ENCODE measurements around the gene RGPD3.

RGPD3 gene

DNA sequence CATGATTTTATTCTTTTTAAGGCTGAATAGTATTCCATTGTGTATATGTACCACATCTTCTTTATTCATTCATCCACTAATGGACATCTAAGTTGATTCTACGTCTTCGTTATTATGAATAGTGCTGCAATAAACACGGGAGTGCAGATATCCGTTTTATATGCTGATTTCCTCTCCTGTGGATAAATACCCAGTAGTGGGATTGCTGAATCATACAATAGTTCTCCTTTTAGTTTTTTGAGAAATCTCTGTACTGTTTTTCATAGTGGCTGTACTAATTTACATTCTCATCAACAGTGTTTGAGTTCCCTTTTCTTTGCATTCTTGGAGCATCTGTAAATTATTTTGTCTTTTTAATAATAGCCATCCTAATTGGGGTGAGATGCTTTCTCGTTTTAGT, 114.5 kb downstream of the RGPD3 start:
- TF ChIP-seq, protein P1, sequence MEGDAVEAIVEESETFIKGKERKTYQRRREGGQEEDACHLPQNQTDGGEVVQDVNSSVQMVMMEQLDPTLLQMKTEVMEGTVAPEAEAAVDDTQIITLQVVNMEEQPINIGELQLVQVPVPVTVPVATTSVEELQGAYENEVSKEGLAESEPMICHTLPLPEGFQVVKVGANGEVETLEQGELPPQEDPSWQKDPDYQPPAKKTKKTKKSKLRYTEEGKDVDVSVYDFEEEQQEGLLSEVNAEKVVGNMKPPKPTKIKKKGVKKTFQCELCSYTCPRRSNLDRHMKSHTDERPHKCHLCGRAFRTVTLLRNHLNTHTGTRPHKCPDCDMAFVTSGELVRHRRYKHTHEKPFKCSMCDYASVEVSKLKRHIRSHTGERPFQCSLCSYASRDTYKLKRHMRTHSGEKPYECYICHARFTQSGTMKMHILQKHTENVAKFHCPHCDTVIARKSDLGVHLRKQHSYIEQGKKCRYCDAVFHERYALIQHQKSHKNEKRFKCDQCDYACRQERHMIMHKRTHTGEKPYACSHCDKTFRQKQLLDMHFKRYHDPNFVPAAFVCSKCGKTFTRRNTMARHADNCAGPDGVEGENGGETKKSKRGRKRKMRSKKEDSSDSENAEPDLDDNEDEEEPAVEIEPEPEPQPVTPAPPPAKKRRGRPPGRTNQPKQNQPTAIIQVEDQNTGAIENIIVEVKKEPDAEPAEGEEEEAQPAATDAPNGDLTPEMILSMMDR (IDR thresholded peaks at IDR 0.05) = no peak
- Mint-ChIP-seq H3K9me3 (peaks cover 5% of the 10 kb centered on the region), H3K27me3 (ENCODE audit: low read depth, poor library complexity) (no peaks in the 10 kb centered on the region), H3K27ac (no peak overlapping the region), H3K36me3 (ENCODE audit: low read depth) (no peaks in the 10 kb centered on the region), H3K4me1 (peaks cover 10% of the 10 kb centered on the region), H3K4me3 (no peak overlapping the region)
- DNase-seq = no peak

DNA sequence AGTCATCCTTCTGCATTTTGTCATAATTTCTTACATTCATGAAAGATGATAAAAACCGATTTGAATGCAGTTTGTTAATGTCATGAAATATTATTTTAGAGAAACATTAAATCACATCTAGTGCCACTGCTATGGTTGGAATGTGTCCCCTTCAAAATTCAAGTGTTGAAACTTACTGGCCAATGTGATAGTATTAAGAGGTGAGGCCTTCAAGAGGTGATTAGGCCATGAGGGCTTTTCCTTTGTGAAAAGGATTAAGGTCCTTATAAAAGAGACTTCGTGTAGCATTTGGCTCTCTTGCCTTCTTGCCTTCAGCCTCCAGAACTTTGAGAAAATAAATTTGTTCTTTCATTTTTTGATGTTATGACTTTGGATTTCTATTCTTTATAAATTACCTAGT, 117.2 kb downstream of the RGPD3 start:
- no peaks in the 10 kb centered on the region for H3K36me3 Mint-ChIP-seq (ENCODE audit: low read depth)
- H3K27me3 Mint-ChIP-seq (ENCODE audit: low read depth, poor library complexity) = peaks cover 3% of the 10 kb centered on the region
- DNase-seq = no peak

DNA sequence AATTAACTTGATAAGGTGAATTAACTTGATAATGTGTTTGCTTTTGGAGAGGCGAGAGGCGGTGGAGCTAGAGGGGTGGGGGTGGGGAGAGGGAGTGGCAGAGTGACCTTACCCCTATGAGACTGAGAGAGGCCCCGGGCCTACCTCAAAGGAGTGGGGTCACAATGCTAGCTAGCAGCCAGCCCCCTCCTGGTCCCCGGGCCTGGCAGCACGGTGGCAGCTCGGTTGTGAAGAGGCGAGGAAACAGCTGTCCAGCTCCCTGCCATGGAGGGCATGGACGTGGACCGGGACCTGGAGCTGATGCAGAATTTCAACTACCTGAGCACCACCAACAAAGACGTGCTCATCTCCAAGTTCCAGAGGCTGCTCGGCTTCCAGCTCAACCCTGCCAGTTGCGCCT, 123.9 kb downstream of the RGPD3 start:
- Mint-ChIP-seq H3K9me3 (peaks cover 5% of the 10 kb centered on the region), H3K4me3 (no peak overlapping the region)
- TF ChIP-seq, protein P1 (IDR thresholded peaks at IDR 0.05) = no peak

More for the DNA sequence above, 117.2 kb downstream of the RGPD3 start:
- Mint-ChIP-seq H3K9me3 (peaks cover 5% of the 10 kb centered on the region), H3K4me1 (no peaks in the 10 kb centered on the region), H3K4me3 (no peak overlapping the region), H3K27ac (no peak overlapping the region)
- TF ChIP-seq, protein P1 (IDR thresholded peaks at IDR 0.05) = no peak

DNA sequence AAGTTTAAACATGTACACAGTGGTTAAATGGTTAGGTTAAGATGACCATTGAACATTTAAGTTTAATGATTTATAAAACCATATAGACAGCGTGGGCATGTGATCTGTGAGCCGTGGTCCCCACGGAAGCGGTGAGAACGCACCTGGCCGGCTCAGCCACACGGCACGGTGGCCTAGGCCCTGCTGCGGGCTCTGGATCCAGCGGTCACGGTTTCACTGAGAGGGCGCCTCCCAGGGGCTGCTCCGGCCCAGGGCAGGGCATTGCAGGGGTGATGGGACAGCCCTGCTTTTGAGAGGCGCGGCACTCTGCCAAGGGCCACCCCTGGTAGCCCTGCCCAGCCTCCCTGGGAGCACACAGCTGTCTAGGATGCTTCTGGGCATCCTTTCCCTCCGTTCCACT, 124.9 kb downstream of the RGPD3 start:
- DNase-seq = no peak
- Mint-ChIP-seq H3K27me3 (ENCODE audit: low read depth, poor library complexity) (peaks cover 3% of the 10 kb centered on the region), H3K36me3 (ENCODE audit: low read depth) (no peaks in the 10 kb centered on the region), H3K9me3 (peaks cover 5% of the 10 kb centered on the region), H3K4me1 (peaks cover 23% of the 10 kb centered on the region), H3K4me3 (no peak overlapping the region), H3K27ac (no peak overlapping the region)
- TF ChIP-seq, protein P1 (IDR thresholded peaks at IDR 0.05) = no peak

More for the DNA sequence above, 123.9 kb downstream of the RGPD3 start:
- peaks cover 6% of the 10 kb centered on the region for H3K27me3 Mint-ChIP-seq (ENCODE audit: low read depth, poor library complexity)
- H3K27ac Mint-ChIP-seq = no peak overlapping the region
- DNase-seq = no peak
- peaks cover 18% of the 10 kb centered on the region for H3K4me1 Mint-ChIP-seq
- H3K36me3 Mint-ChIP-seq (ENCODE audit: low read depth) = no peaks in the 10 kb centered on the region

DNA sequence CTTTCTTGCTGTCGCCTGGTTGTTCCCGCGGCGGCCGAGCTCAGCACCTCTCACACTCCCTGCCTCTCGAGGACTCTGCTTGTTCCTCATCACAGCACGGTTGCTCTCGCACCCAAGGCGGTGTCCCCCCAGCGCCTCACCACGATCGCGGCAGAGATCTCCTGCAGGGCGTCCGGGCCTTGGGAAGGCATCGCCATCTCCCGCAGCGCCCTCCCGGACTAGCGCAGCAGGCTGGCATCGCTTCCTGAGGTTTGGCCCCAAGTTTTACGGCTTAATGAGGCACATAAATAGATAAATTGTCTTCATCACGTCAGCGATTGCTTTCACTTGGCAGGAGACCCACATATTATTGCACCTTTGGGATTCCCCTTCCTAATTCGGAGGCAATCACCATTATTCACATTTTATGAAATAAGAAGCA, 125.4 kb downstream of the RGPD3 start:
- DNase-seq = no peak
- H3K4me1 Mint-ChIP-seq = peaks cover 27% of the 10 kb centered on the region
- H3K4me3 Mint-ChIP-seq = no peak overlapping the region
- peaks cover 5% of the 10 kb centered on the region for H3K9me3 Mint-ChIP-seq
- TF ChIP-seq, protein P1 (IDR thresholded peaks at IDR 0.05) = no peak
- peak overlapping the region; percentile 25 for H3K27ac Mint-ChIP-seq
- H3K36me3 Mint-ChIP-seq (ENCODE audit: low read depth) = no peaks in the 10 kb centered on the region
- H3K27me3 Mint-ChIP-seq (ENCODE audit: low read depth, poor library complexity) = peaks cover 3% of the 10 kb centered on the region

DNA sequence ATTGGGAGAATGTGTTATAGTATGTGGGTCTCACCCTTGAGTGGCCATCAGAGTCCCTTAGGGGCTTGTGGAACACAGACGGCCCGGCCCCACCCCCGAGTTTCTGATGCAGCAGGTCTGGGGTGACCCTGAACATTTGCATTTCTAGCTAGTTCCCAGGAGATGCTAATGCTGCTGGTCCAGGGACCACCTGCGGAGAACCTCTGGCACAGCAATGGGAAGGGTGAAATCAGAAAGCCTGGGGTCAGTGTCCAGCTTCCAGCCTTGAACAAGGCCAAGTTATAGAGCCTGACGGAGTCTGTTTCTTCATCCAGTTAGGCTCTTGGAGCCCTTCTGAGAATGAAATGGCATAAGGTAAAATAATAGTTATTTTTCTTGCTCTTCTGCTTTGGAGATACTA, 126.5 kb downstream of the RGPD3 start:
- no peak for DNase-seq
- Mint-ChIP-seq H3K4me3 (no peak overlapping the region), H3K9me3 (peaks cover 5% of the 10 kb centered on the region), H3K4me1 (peaks cover 32% of the 10 kb centered on the region), H3K36me3 (ENCODE audit: low read depth) (no peaks in the 10 kb centered on the region), H3K27me3 (ENCODE audit: low read depth, poor library complexity) (peaks cover 3% of the 10 kb centered on the region), H3K27ac (peak overlapping the region; percentile 37)
- TF ChIP-seq, protein P1 (IDR thresholded peaks at IDR 0.05) = no peak
